ENCODE results near the gene SHISAL2A.

DNA sequence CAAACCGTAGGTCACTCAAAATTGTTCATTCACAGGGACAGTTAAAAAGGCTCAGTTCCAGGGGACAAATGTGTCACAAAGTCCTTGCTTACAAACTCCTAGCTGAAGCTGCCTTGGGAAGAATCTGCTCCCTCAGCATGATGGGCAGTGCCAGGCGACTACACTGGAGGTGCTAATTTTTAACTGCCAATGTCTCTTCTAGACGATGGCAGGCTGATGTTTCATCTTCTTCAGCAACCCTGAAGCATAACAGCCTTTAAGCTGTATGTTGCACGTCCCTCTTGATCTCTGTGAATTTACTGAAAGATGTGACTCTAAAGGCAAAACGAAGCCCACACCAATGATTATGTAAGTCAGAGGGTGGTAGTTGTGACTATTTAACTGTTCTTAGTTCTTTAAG lies 53.9 kb downstream of the SHISAL2A start:
- TF ChIP-seq, protein P1, sequence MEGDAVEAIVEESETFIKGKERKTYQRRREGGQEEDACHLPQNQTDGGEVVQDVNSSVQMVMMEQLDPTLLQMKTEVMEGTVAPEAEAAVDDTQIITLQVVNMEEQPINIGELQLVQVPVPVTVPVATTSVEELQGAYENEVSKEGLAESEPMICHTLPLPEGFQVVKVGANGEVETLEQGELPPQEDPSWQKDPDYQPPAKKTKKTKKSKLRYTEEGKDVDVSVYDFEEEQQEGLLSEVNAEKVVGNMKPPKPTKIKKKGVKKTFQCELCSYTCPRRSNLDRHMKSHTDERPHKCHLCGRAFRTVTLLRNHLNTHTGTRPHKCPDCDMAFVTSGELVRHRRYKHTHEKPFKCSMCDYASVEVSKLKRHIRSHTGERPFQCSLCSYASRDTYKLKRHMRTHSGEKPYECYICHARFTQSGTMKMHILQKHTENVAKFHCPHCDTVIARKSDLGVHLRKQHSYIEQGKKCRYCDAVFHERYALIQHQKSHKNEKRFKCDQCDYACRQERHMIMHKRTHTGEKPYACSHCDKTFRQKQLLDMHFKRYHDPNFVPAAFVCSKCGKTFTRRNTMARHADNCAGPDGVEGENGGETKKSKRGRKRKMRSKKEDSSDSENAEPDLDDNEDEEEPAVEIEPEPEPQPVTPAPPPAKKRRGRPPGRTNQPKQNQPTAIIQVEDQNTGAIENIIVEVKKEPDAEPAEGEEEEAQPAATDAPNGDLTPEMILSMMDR (IDR thresholded peaks at IDR 0.05) = no peak
- TF ChIP-seq POLR2A (IDR thresholded peaks at IDR 0.05) = no peak

Data from lower leg skin (tissue), 3 donors.